Activated CD4-positive, CD25-positive, alpha-beta regulatory T cell (primary cell): ENCODE measurements around the gene CRLF2.
"Not testable (repeated sequence)": the region's sequence is repeated elsewhere in the genome, so short reads cannot be mapped to it uniquely, and the experiment has no call there.

Experiments
- DNase-seq, 4 experiments: peaks; one replicate each; lab custom pipeline; 2025; lab: John Stamatoyannopoulos, UW

CRLF2 gene

DNA sequence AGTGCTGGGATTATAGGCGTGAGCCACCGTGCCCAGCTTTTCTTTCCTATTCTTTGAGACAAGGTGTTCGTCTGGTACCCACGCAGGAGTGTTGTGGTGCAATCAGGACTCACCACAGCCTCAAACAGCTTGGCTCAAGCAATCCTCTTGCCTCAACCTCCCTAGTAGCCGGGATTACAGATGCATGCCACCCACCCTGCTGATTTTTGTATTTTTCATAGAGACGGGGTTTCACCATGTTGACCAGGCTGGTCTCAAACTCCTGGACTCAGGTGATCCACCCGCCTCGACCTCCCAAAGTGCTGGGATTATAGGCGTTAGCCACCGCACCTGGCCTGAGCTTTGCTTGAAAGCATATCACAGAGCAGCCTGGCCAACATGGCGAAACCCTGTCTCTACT lies 1.5 kb upstream of the CRLF2 start:
- no peak for DNase-seq

DNA sequence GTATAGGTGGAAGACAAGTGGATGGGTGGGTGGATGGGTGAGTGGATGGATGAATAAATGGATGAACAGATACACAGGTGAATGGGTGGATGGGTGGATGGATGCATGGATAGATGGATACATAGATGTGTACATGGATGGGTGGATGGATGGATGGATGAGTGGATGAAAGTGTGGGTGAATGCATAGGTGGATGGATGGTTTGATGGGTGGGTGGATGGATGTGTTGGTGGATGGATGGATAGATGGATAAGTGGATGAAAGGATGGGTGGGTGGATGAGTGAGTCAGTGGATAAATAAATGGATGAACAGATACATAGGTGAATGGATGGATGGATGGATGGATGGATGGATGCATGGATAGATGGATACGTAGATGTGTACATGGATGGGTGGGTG lies 1.6 kb downstream of the CRLF2 start:
- no peak for DNase-seq

DNA sequence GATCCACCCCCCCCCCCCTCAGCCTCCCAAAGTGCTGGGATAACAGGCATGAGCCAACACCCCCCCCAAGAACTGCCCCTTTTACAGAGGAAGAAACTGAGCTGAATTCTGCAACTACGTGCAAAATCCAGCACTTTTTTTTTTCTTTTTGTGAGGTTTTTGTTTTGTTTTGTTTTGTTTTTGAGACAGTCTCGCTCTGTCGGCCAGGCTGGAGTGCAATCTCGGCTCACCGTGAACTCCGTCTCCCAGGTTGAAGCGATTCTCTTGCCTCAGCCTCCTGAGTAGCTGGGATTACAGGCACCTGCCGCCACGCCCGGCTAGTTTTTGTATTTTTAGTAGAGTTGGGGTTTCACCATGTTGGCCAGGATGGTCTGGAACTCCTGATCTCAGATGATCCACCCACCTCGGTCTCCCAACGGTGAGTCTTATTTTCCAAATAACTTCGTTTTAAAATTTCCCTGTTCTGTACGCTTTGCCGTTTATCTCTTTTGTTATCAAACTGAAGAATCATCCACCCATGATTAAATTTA lies 4.9 kb downstream of the CRLF2 start:
- DNase-seq, result no peak

DNA sequence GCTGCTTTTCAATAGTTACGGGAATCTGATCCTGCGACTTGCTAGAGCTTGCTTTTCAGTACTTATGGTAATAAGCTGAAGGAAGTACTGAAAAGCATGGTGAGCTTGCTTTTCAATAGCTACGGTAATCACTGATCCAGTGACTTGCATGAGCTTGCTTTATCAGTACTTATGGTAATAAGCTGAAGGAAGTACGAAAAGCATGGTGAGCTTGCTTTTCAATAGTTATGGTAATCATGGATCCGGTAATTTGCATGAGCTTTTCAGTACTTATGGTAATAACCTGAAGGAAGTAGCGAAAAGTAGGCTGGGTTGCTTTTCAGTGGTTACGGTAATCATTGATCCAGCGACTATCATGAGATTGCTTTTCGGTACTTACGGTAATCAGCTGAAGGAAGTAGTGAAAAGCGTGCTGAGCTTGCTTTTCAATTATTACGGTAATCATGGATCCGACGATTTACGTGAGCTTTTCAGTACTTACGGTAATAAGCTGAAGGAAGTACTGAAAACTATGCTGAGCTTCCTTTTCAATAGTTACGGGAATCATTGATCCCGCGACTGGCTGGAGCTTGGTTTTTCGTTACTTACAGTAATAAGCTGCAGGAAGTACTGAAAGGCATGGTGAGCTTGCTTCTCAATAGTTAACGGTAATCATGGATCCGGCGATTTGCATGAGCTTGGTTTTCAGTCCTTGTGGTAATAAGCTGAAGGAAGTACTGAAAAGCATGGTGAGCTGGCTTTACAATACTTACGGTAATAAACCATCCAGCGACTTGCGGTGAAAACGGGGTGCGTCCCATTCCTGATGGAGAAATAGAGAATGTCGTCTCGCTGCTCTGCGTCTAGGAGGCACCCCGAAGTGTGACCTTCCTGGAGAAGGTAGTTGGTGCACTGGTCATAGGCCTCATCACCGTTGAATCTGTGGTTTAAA lies 6.5 kb downstream of the CRLF2 start:
- DNase-seq, result no peak

DNA sequence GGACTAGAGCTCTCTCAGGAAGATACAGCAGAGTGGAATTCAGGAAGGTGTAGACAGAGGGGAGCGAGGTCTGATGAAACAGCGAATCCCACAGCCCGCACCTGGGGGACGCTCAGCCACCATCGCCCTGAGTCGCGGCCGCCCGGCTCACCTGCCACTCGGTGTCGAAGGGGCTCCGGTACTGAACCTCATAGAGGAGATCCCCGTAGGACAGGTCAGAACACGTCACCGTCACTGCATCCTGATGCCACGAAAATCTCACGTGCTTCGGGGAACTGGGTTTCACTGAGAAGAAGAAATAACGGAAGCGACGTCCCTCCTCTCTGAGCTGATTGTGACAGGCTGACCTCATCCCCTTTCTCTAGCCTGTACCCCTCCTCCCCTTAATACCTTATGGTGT lies 10.2 kb downstream of the CRLF2 start:
- DNase-seq, result no peak

DNA sequence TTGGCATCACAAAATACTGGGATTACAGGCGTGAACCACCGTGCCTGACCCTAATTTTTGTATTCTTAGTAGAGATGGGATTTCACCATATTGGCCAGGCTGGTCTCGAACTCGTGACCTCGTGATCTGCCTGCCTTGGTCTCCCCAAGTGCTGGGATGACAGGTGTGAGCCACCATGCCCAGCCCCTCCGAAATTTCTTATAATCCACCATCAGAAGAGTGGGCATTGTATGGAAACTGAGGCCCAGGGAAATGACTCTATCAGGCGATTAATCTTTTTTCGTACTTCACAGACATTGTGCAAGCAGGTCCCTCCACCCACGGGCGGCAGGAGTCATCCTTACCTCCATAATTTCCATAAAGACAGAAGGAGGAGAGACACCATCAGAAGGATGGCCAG lies 16.0 kb downstream of the CRLF2 start:
- no peak for DNase-seq

DNA sequence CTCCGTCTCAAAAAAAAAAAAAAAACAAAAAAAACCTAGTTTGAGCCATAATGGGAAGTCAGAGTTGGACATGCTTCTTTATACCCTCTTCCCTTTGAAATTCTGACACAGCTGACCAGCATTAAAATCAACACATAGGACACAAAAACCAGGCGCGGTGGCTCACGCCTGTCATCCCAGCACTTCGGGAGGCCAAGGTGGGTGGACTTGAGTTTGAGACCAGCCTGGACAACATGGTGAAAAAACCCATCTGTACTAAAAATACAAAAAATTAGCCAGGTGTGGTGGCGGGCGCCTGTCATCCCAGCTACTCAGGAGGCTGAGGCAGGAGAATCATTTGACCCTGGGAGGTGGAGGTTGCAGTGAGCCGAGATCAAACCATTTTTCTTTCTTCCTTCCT lies 20.3 kb downstream of the CRLF2 start:
- DNase-seq, result not testable (repeated sequence)

DNA sequence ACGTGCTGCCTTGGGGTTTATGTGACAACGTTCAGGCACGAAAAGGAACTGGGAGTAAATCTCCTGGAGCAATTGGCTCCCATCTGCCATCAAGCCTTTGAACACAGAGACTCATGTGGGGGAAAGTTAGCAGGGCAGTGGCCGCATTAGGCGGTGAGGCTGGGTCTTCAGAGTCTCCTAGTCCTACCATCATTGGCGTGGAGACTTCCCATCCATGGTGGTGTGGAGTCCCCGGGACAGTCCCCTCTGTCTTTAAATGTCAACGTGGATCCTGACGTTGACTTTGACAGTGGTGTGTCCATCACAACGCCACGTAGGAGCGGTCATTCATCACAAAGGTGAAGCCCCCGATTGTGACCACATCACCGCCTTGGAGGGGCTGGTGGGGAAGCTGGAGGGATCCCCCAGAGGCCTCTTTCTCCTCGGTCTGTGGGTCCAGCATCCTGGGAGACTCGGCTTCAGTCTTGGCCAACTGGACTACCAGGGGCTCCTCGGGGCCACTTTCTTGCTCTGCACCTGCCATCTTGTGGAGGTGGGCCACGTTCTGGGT lies 21.8 kb downstream of the CRLF2 start:
- no peak for DNase-seq

DNA sequence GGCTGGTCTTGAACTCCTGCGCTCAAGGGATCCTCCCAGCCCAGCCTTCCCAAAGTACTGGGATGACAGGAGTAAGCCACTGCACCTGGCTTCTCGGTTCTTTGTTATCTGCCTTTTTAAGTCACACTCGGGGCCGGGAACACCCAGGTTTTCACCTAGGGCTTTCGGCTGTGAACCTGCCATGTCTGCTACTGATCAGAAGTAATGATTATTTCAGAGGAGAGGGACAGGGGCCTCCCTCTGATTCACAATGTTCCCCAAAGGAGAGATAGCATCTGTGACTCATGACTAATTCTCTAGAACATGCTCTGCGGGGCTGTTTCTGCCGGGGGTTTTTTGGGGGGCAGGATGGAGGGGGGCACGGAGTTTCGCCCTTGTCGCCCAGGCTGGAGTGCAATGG lies 26.9 kb downstream of the CRLF2 start:
- DNase-seq, result no peak

DNA sequence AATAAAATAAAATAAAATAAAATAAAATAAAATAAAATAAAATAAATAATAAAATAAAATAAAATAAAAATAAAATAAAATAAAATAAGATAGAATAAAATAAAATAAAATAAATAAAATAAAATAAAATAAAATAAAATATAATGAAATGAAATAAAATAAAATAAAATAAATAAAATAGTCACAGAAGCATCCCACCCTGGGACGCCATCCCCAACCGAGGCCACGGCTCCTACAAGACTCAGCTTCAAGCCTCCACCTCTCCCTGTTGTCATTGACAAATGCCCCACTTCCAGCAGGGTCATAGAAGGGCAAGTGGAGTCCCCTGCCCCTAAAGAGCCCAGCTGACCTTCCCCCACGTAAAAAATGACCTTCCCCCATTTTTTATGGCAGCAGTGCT lies 30.2 kb downstream of the CRLF2 start:
- DNase-seq, result no peak

DNA sequence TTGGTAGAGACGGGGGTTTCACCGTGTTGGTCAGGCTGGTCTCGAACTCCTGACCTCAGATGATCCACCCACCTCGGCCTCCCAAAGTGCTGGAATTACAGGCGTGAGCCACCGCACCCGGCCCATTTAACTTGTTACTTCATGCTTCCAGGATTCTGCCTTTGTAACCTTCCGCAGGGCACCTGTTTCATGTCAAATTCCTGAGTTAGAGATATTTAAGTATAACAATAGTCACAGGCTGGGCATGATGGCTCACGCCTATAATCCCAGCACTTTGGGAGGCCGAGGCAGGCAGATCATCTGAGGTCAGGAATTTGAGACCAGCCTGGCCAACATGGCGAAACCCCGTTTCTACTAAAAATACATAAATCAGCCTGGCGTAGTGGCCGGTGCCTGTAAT lies 30.8 kb downstream of the CRLF2 start:
- not testable (repeated sequence) for DNase-seq

DNA sequence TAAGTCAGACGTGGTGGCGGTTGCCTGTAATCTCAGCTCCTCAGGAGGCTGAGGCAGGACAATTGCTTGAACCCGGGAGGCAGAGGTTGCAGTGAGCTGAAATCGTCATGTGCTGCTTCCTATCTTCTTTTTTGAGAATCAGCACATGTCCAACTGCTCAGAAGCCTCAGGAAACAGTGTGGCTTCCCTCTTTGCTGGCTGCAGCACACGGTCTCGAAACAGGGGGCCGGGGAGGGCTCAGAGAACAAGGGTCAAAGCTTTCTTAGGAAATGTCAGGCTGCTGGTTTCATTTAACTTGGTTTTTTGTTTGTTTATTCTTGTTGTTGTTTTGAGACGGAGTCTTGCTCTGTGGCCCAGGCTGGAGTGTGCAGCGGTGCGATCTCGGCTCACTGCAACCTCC lies 31.3 kb downstream of the CRLF2 start:
- no peak for DNase-seq

DNA sequence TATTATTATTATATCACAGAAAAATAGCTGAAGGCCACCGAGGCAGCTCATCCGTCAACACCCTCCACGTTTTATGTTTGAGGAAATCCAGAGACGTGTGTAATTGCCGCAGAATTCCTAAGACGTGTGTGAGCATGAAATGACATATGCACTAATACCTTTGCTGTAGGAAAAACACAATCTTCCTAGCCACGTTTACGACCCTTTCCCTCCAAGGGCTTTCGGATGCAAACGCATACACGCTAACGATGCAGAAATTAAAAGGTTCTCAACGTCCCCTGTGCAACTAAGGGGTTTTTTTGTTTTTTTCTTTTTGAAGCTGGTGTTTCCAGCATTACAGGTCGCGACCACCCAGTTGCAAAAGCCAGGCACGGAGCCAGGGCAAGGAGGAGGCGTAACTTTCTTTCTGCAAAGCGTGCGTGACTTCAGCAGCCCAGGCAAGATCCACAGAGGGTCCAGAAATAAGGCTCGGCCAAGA lies 33.8 kb downstream of the CRLF2 start:
- DNase-seq, result no peak

DNA sequence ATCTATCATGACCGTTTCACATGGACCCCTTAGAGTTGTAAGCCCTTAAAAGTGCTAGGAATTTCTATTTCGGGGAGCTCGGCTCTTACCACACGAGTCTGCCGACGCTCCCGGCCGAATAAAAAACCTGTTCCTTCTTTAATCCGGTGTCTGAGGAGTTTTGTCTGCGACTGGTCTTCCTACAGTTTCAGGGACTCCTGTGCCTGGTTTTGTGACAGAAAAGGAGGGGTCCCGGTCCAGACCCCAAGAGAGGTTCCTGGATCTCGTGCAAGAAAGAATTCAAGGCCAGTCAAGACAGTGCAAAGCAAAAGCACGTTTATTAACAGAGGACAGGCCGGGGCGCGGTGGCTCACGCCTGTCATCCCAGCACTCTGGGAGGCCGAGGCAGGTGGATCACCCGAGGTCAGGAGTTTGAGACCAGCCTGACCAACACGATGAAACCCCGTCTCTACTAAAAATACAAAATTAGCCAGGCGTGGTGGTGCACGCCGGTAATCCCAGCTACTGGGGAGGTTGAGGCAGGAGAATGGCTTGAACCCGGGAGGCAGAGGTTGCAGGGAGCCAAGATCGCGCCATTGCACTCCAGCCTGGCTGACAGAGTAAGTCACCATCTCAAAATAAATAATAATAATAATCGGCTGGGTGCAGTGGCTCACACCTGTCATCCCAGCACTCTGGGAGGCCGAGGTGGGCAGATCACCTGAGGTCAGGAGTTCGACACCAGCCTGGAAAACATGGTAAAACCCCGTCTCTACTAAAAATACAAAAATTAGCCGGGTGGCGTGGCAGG lies 35.7 kb downstream of the CRLF2 start:
- not testable (repeated sequence) for DNase-seq

DNA sequence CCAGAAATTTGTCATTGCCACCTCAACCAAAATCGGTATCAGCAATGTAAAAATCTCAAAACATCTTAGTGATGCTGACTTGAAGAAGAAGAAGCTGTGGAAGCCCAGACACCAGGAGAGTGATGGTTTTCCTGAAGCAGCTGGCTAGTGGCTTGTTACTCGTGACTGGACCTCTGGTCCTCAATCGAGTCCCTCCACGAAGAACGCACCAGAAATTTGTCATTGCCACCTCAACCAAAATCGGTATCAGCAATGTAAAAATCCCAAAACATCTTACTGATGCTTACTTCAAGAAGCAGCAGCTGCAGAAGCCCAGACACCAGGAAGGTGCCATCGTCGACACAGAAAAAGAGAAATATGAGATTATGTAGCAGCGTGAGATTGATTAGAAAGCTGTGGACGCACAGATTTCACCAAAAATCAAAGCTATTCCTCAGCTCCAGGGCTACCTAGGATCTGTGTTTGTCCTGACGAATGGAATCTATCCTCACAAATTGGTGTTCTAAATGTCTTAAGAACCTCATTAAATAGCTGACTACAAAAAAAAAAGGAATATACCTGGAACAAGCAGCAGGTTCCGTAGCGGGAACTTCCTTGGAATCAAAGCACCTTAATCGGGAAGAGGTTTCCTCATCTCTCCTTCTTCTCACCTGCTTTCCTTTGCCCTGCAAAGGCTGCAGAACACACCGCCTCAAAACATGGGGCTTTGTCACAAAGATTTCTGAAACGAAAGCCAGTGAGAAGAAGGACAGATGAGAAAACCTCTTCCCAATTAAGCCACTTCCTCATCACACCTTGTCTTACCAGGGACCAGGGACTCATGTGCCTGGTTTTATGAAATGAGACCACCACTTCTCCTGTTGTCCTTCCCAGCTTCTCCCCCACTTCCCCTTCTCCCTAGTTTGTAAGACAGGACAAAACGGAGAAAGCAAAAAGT lies 37.6 kb downstream of the CRLF2 start:
- DNase-seq, result not testable (repeated sequence)

DNA sequence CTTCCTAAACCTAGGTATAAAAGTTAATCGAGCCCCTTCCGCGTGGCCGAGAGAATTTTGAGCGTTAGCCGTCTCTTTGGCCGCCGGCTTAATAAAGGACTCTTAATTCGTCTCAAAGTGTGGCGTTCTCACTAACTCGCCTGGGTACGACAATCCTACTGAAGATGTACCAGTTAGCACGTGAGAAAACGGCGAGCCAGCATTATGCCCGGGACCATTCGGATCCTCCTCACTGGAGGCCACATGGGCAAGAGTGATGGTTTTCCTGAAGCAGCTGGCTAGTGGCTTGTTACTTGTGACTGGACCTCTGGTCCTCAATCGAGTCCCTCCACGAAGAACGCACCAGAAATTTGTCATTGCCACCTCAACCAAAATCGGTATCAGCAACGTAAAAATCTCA lies 39.0 kb downstream of the CRLF2 start:
- DNase-seq, result not testable (repeated sequence)

DNA sequence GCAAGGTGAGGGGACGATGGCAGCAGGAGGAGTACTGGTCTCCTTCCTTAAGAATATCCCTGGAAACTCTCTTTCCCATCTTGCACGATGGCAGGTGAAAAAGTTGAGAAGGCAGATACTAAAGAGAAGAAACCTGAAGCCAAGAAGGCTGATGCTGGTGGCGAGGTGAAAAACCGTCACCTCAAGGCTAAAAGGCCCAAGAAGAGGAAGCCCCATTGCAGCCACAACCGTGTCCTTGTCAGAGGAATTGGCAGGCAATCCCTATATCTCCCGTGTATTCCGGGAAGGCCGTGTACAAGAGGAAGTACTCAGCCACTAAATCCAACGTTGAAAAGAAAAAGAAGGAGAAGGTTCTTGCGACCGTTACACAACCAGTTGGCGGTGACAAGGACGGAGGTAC lies 40.0 kb downstream of the CRLF2 start:
- no peak for DNase-seq

DNA sequence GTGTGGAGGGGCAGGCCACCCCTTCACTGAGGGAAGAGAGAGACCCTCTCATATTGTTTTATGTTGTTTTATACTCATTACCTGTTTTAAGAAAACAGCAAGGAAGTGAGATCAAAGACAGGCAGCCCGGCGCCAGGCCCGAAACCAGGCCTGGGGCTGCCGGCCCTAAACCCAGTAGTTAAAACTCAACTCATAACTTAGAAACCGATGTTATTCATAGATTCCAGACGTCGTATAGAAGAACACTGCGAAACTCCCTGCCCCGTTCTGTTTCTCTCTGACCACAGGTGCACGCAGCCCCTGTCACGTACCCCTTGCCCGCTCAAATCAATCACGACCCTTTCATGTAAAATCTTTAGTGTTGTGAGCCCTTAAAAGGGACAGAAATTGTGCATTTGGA lies 40.5 kb downstream of the CRLF2 start:
- DNase-seq, result not testable (repeated sequence)

DNA sequence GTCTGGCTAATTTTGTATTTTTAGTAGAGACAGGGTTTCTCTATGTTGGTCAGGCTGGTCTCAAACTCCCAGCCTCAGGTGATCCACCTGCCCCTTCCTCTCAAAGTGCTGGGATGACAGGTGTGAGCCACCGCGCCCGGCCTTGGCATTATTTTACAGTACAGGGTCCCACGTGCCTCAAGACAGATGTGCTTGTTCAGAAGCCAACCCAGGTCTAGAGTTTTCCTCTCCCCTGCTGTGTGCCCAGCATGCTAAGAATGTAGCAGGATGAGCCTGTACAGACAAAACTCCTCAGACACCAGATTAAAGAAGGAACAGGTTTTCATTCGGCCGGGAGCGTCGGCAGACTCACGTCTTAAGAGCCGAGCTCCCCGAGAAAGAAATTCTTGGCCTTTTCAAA lies 42.2 kb downstream of the CRLF2 start:
- no peak for DNase-seq

DNA sequence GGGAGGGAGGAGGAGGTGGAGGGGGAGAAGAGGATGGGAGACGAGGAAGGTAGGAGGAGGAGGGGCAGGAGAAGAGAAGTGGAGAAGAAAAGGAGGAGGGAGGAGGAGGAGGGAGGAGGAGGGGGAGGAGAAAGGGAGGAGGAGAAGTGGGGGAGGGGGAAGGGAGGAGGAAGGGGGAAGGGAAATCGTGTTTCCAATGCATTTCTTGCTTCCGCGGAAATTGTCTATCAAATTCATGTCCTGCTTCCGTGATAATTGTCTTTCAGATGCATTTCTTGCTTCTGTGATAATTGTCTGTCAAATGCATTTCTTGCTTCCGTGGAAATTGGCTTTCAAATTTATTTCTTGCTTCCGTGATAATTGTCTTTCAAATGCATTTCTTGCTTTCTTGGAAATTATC lies 43.3 kb downstream of the CRLF2 start:
- no peak for DNase-seq

DNA sequence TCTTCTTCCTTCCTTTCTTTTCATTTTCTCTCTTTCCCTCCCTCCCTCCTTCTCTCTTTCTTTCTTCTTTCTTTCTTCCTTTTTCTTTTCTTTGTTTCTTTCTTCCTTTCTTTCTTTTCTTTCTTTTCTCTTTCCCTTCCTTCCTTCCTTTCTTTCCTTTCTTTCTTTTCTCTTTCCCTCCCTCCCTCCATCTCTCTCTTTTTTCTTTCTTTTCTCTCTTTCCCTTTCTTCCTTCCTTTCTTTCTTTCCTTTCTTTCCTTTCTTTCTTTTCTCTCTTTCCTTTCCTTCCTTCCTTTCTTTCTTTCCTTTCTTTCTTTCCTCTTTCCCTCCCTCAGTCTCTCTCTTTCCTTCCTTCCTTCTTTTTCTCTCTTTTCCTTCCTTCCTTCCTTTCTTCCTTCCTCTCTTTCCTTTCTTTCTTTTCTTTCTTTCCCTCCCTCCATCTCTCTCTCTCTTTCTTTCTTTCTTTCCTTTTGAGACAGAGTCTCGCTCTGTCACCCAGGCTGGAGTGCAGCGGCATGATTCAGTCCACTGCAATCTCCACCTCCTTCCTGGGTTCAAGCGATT lies 44.4 kb downstream of the CRLF2 start:
- DNase-seq, result no peak
